HG03064 (cell line): ENCODE results near the gene PBX2.
"Not testable (repeated sequence)": the region's sequence is repeated elsewhere in the genome, so short reads cannot be mapped to it uniquely, and the experiment has no call there.

Source experiments
- ATAC-seq: cut with Tn5 transposase; IDR thresholded peaks from one replicate; pipeline ENCODE4 v1.9.1; 2021; ENCODE audit warnings: low read depth; ENCODE audit not compliant: unreplicated experiment

Gene PBX2

GRCh38 chr6:32187725-32188380, 2.1 kb downstream of the PBX2 start:
- ATAC-seq, result not testable (repeated sequence)

- ATAC-seq, result no peak
Observed at GRCh38 chr6:32187009-32187709, 2.8 kb downstream of the PBX2 start.

GRCh38 chr6:32186151-32186840, 3.7 kb downstream of the PBX2 start:
- not testable (repeated sequence) for ATAC-seq

- not testable (repeated sequence) for ATAC-seq
Observed at GRCh38 chr6:32185681-32186131, 4.3 kb downstream of the PBX2 start.

GRCh38 chr6:32184084-32184640, 5.8 kb downstream of the PBX2 start, which contains the start of gene AGER:
AGER (minus strand) TSS chr6:32184253; CDS start chr6:32184222, 31 bp downstream.
- no peak for ATAC-seq

- ATAC-seq, result no peak
Observed at GRCh38 chr6:32183483-32184083, 6.4 kb downstream of the PBX2 start.

- ATAC-seq, result no peak
Observed at GRCh38 chr6:32183030-32183429, 7.0 kb downstream of the PBX2 start.

GRCh38 chr6:32182555-32182981, 7.4 kb downstream of the PBX2 start:
- ATAC-seq, result no peak

- ATAC-seq, result no peak
Observed at GRCh38 chr6:32181915-32182529, 8.0 kb downstream of the PBX2 start.

- no peak for ATAC-seq
Observed at GRCh38 chr6:32181148-32181702, 8.8 kb downstream of the PBX2 start.

GRCh38 chr6:32179766-32180405, 10.1 kb downstream of the PBX2 start:
- no peak for ATAC-seq

- no peak for ATAC-seq
Observed at GRCh38 chr6:32178547-32179440, 11.2 kb downstream of the PBX2 start.

- ATAC-seq, result peak; percentile 86
Observed at GRCh38 chr6:32177788-32178546, 12.0 kb downstream of the PBX2 start, which contains the start of gene RNF5. RNF5 (plus strand) TSS chr6:32178405; CDS start chr6:32178512, 107 bp downstream.

- no peak for ATAC-seq
Observed at GRCh38 chr6:32177183-32177787, 12.7 kb downstream of the PBX2 start.

GRCh38 chr6:32176476-32177182, 13.4 kb downstream of the PBX2 start:
- no peak for ATAC-seq

GRCh38 chr6:32175711-32176475, 14.1 kb downstream of the PBX2 start, which contains the start of gene AGPAT1:
AGPAT1 (minus strand) TSS chr6:32176084; CDS start chr6:32171496, 4,588 bp downstream.
- no peak for ATAC-seq
